ENCODE results near the gene SERPINA5. TPM values are rescaled to one million over a fixed set of nuclear protein-coding genes. Genes with fewer than 3 reads are reported as not detected.
"Not testable (repeated sequence)": the region's sequence is repeated elsewhere in the genome, so short reads cannot be mapped to it uniquely, and the experiment has no call there.

The SERPINA5 gene
- total RNA-seq, 4 donors from 2014 or later: 2.3 to 8.4 (median 3.7) TPM

- no peak for TF ChIP-seq POLR2A (IDR thresholded peaks at IDR 0.05)
- no peak for TF ChIP-seq CTCF (IDR thresholded peaks at IDR 0.05)
- no peak for TF ChIP-seq EP300 (IDR thresholded peaks at IDR 0.05)
- TF ChIP-seq POLR2AphosphoS5 (IDR thresholded peaks at IDR 0.05): no peak
- H3K36me3 ChIP-seq: no peaks in the 10 kb centered on the region
- H3K9me3 ChIP-seq: no peaks in the 10 kb centered on the region
- peak; percentile 89 for ATAC-seq
- peak overlapping the region in 3 of 4 donors; percentile 68 to 74 (median 74) for H3K27ac ChIP-seq
- 0 to 14% methylated on average over 1 to 6 of the region's 6 CpGs for WGBS, 2 donors (ENCODE audit: low coverage in 1 of 2)
- H3K4me3 ChIP-seq: no peak overlapping the region
- H3K27me3 ChIP-seq: no peaks in the 10 kb centered on the region
- peaks cover 0 to 46% (median 21%) of the 10 kb centered on the region in 3 donors for H3K4me1 ChIP-seq
Measured at GRCh38 chr14:94601884-94602391, 20.7 kb downstream of the SERPINA5 start.

GRCh38 chr14:94602722-94603121, 21.5 kb downstream of the SERPINA5 start:
- no peak for ATAC-seq
- Histone ChIP-seq H3K9me3 (no peaks in the 10 kb centered on the region), H3K36me3 (no peaks in the 10 kb centered on the region), H3K27me3 (no peaks in the 10 kb centered on the region), H3K27ac (peak overlapping the region in 3 of 4 donors; percentile 61 to 74 (median 68)), H3K4me3 (no peak overlapping the region), H3K4me1 (peaks cover 0 to 46% (median 21%) of the 10 kb centered on the region in 3 donors)
- WGBS, 2 donors (ENCODE audit: low coverage in 1 of 2): 0 to 93% methylated on average over 1 to 3 of the region's 5 CpGs
- no peak for TF ChIP-seq POLR2AphosphoS5 (IDR thresholded peaks at IDR 0.05)
- no peak for TF ChIP-seq EP300 (IDR thresholded peaks at IDR 0.05)
- TF ChIP-seq POLR2A (IDR thresholded peaks at IDR 0.05): no peak
- TF ChIP-seq CTCF (IDR thresholded peaks at IDR 0.05): no peak

- Histone ChIP-seq H3K4me1 (peaks cover 0 to 25% (median 2%) of the 10 kb centered on the region in 3 donors), H3K27me3 (no peaks in the 10 kb centered on the region), H3K27ac (no peak overlapping the region), H3K36me3 (no peaks in the 10 kb centered on the region), H3K4me3 (no peak overlapping the region), H3K9me3 (no peaks in the 10 kb centered on the region)
- 54 to 58% methylated on average over 3 of the region's 3 CpGs for WGBS, 2 donors (ENCODE audit: low coverage in 1 of 2)
- TF ChIP-seq POLR2A (IDR thresholded peaks at IDR 0.05): no peak
- TF ChIP-seq POLR2AphosphoS5 (IDR thresholded peaks at IDR 0.05): no peak
- TF ChIP-seq CTCF (IDR thresholded peaks at IDR 0.05): no peak
- TF ChIP-seq EP300 (IDR thresholded peaks at IDR 0.05): no peak
- ATAC-seq: no peak
Measured at GRCh38 chr14:94605361-94605760, 24.1 kb downstream of the SERPINA5 start.

GRCh38 chr14:94608966-94609365, 27.7 kb downstream of the SERPINA5 start:
- 75 to 82% methylated on average over 1 of the region's 1 CpG for WGBS, 2 donors (ENCODE audit: low coverage in 1 of 2)
- H3K4me3 ChIP-seq, H3K36me3 ChIP-seq, H3K27me3 ChIP-seq, H3K4me1 ChIP-seq, H3K27ac ChIP-seq, H3K9me3 ChIP-seq, ATAC-seq: not testable (repeated sequence)

- 95% methylated on average over 5 of the region's 5 CpGs; no CpG with 5 or more reads in 1 of the 2 donors for WGBS, 2 donors (ENCODE audit: low coverage in 1 of 2)
- no peaks in the 10 kb centered on the region for H3K27me3 ChIP-seq
- H3K27ac ChIP-seq: peak overlapping the region in 2 of 4 donors; percentile 47 to 68
- peaks cover 0 to 16% (median 0%) of the 10 kb centered on the region in 3 donors for H3K4me1 ChIP-seq
- no peak overlapping the region for H3K4me3 ChIP-seq
- no peak for ATAC-seq
- H3K36me3 ChIP-seq: no peaks in the 10 kb centered on the region
- peaks cover 0 to 3% (median 0%) of the 10 kb centered on the region in 3 donors for H3K9me3 ChIP-seq
- no peak for TF ChIP-seq POLR2AphosphoS5 (IDR thresholded peaks at IDR 0.05)
- no peak for TF ChIP-seq POLR2A (IDR thresholded peaks at IDR 0.05)
- TF ChIP-seq CTCF (IDR thresholded peaks at IDR 0.05): no peak
- TF ChIP-seq EP300 (IDR thresholded peaks at IDR 0.05): no peak
Measured at GRCh38 chr14:94611179-94611578, 30.0 kb downstream of the SERPINA5 start.

All from gastroesophageal sphincter (tissue), 4 donors.